Activated CD4-positive, alpha-beta T cell treated with anti-CD3 and anti-CD28 coated beads for 1 hour (primary cell): ENCODE measurements around the gene CSMD2.
"Not testable (repeated sequence)": the region's sequence is repeated elsewhere in the genome, so short reads cannot be mapped to it uniquely, and the experiment has no call there.

Experiments
- DNase-seq: peaks from one replicate; pipeline ENCODE4 v3.0.0-alpha.2; 2020

The CSMD2 gene

DNA sequence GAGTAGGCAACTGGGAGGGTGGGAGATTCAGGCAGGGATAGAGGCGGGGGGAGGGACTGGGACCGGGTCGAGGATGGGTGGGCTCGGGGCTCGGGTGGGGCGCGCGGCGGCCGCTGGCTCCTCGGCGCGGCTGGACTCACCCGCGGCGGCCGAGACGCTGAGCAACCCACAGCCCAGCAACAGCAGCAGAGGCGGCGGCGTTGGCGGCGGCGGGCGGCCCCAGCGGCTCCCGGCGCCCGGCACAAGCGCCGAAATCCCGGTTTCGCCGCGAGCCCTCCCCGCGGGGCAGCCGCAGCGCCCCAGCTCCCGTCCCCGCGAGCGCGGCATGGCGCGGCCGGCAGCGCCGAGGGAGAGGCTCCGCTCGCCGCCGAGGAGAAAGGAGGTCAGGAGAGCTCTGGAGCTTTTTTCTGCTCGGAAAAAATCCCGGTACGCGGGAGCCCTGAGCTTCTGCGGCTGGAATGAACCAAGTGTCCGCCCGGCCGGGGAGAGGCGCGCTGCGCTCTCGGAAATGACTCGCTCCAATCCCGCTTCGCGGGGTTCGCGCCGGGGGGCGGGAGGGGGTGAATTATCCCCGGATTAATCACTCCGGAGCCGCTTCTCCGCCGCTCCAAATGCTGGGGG is at the start of gene CSMD2:
CSMD2 (minus strand) TSS at position 460 of the 621 bp plus-strand sequence; CDS start at position 327, 133 bp downstream.
- DNase-seq, result no peak

DNA sequence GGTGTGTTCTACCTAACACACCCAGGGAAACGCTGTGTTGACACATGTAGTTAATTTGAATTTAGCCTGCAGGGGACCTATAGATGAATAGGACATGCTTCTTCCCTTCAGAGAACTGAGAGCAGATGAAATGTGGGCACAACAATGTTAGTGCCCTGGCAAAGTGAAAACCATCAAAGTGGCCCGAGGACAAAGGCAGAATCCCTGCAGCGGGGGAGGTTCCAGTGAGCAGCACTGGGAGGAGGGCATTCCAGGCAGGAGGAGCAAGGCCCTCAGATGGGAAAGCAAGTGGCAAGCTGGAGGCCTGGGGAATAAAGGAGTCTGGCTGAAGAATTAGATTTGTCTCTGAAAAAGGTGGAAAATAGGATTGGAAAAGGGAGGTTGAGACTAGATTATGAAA is 48.9 kb upstream of the CSMD2 start:
- DNase-seq, result no peak

DNA sequence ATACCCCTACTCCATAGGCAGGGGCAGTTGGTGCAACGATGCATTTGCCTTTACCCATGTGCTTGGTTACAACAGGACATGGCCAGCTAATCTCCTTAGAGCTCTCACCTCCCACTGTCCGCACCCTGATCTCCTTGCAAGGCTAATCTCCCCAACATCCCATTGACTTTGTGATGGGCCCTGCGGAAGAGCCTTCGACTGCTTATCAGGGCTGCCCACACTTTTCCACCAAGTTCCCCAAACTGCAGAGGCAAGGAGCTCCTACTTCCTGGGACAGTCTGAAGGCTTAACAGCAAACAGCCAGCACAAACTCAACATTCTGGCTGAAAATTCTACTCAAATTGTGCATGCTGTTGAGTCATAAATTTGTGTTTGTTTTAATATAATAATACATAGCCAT is 47.6 kb upstream of the CSMD2 start:
- no peak for DNase-seq

DNA sequence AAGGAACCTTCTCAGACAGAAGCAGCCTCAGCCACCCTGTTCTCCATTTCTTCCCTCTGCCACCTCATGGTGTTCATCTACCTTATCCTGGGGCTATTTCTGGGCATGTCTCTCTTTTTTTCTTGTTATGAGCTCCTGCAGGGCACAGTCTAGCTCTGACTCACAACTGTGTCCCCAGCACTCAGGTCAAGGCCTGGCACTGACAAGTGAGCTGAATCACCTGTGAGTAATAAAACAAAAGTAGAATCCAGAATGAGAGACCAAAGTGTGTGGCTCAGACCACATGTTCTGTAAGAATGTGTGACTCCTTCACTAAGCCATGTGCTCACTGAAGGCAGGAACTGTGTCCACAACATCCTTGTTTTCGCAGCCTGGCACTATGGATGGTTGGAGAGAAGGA is 34.9 kb upstream of the CSMD2 start:
- DNase-seq, result no peak

DNA sequence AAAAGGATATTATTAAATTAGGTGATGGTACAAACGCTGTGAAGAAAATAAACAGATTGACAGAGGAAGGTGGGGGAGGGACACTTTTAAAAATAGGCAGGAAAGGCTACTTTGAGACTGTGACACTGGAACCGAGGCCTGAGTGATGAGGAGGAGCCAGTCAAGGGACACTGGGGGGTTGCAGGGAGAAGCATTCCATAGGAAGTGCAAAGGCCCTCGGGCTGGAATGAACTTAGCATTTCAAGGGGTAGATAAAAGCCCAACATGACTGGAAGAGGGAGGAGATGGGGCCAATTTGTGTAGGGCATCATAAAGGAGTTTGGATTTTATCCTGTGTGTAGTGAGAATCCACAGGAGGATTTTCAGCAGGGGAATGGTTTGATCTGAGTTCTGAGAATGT is 27.6 kb upstream of the CSMD2 start:
- DNase-seq, result no peak

DNA sequence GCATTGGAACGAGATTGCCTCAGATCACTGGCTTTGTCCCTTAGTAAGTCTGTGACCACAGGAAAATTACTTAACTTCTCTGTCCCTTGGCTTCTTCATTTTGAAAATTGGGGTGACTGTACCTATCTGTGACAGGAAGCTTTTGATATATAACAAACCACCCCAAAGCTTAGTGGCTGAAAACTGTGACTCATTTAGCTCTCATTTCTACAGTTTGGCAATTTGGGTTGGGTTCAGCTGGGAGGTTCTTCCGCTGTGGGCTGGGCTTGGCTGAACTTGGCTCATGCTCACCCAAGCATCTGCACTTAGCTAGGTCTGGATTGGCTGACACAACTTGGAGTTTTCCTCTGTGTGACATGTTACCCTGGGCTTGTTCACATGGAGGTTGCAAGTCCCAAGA is 25.7 kb upstream of the CSMD2 start:
- no peak for DNase-seq

DNA sequence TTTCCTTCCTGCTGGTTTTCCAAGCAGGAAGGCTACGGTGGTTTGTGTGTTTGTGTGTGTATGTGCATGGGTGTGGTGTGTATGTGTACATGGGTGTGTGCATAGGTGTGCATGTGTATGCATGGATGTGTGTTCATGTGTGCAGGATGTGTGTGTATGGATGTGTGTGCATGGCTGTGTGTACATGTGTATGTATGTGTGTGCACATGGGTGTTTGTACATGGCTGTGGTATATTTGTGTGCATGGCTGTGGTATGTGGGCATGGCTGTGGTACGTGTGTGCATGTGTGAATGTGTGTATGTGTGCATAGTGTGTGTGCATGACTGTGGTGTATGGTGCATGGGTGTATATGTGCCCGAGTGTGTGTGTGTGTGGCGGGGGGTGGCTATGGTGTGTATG is 24.0 kb upstream of the CSMD2 start:
- no peak for DNase-seq

DNA sequence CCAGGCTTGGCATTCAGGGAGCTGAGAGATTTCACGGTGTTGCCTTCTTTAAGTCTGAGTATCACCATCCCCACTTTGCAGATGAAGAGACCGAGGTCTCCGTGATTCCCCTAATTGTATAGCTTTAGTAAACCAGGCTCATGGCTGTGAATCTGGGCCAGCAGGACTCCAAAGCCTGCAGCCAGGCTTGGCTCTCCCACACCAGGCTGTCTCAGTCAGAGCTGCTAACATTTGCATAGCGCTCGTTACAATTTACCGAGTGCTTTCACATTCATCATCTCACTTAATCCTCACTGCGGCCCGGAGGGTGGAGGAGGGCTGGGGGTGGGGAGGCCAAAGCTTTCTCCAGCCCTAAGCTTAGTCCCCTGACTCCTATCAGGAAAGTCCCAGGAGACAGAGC is 23.4 kb upstream of the CSMD2 start:
- DNase-seq, result no peak

DNA sequence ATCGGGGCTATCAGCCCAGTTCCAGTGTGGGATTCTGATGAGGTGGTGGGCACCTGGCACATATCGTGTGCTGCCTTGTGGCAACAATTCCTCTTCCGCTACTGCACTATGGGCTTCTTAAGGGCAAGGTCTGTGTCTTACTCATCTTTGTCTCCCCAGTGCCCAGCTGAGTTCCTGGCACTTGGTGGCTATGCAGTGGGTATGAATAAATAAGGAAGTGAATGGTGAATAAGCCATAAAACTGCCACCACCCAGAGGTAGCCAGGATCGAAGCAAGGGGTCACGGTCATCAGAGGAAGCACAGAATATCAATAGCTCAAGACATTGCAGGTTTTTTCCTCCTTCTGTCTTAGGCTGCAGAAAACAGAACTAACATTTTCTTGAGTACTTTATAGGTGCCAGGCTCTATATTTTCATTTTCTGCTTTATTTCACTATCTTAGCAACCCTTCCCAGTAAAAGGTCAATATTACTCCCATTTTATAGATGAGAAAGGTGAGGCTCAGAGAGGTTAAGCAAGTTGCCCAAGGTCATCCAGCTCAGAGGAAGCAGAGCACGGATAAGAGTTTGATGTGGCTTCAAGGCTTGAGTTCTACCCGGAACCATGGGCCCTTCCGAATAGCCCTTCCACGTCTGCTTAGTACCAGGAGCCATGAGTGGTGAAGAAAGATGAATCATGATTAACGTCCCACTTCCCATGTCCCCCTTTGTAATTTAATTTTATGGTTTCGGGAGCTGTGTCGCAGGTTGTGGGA is 21.9 kb upstream of the CSMD2 start:
- DNase-seq, result no peak

DNA sequence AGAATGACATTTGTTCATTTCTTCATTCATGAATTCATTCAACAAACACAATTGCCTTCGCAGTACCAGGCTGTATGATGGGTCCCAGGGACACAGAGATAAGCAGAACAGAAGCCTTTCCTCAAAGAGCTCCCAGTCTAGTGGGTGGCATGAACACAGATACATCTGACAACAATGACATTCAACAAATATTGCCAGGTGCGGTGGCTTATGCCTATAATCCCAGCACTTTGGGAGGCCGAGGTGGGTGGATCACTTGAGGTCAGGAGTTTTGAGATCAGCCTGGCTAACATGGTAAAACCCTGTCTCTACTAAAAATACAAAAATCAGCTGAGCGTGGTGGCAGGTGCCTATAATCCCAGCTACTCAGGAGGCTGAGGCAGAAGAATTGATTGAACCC is 18.4 kb upstream of the CSMD2 start:
- DNase-seq, result not testable (repeated sequence)

DNA sequence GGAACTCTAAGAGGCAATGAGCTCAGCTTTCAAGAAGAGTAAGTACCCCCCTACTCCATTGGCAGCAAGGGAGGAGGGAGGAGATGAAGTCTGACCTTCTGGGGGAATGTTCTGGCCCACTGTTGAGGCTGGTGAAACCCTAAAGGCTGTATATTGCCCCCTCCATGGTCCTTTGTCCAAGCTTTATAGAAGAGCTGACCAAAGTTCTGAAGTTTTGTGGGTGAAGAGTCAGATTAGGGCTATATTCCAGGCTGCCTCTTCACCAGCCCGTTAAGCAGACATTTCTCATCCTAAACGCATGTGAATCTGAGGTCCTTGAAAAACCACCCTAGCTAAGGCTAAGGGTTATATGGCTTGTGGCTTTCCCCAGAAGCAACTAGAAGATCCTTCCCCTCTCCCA is 13.0 kb upstream of the CSMD2 start:
- no peak for DNase-seq

DNA sequence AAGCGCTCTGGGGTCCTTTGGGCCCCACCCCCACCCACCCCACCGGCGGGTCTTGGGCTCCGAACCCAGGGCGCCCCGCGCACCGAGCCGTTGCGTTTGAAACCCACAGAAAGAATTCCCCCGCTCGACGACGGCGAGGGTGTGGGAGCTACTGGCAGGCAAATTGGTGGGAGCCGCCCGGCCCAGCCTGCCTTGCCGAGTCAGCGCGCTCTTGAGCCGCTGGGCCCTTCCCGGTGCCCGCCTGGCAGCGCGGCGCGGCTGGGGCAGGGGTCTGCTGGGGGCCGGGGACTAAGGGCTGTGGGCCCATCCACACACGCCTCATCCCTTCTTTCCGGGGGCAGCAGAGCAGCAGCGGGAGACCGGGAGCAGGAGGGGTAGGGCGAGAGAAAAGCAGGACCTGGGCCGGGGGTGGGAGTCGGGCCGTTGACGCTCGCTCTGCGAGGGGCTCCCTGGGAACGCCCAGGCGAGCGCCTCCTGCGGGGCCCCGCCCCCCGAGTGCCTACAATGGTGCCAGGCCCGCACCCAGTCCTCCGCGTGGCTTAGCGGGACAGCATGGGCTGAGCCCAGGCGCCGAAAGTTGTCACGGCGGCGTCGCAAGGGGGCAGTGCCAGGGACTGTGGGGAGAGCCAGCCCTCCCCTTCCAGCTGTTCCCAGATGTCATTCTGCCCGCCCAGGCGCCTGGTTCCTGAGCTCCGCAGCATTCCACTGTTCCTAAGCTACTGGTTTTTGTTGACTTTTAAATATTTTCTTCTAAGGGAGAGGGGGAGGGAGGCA is 12.0 kb upstream of the CSMD2 start, which contains the start of gene C1orf94:
C1orf94 (plus strand) TSS at position 78 of the 774 bp plus-strand sequence. CDS start 883 bp downstream, outside the sequence.
- DNase-seq, result no peak

DNA sequence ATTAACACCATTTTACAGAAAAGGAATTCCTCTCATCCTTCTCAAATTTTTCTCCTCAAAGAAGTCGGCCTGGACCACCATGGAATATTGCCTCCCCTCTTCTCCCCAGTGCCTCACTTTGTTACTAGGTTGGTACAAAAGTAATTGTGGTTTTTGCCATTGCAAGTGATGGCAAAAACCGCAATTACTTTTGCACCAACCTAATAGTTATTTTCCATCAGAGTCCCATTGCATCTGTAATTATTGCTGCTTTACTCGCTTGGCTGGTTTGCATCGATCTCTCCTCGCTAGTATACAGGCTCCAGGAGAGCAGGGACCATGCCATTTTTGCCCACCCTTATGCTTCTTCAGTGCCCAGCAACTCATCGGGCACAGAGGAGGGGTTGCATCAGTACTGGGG is 10.7 kb upstream of the CSMD2 start:
- no peak for DNase-seq

DNA sequence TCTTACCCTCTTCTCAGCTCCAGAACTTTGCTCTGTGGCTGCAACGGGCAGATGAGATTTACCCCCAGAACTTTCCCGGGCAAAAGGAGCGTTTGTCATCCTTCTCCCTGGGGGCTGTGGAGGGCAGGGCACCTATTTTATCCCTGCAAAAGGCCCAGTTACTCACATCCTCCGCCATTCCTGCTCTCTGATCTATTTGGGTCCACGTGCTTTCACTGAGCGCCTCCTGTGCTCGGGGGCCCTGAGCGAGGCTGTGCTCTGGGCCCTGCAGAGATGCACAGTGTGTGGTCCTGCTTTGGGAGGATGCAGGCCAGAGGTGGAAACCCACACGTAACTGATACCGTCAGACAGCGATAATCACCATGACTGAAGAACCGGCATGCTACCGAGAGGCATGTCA is 2.4 kb upstream of the CSMD2 start:
- no peak for DNase-seq

DNA sequence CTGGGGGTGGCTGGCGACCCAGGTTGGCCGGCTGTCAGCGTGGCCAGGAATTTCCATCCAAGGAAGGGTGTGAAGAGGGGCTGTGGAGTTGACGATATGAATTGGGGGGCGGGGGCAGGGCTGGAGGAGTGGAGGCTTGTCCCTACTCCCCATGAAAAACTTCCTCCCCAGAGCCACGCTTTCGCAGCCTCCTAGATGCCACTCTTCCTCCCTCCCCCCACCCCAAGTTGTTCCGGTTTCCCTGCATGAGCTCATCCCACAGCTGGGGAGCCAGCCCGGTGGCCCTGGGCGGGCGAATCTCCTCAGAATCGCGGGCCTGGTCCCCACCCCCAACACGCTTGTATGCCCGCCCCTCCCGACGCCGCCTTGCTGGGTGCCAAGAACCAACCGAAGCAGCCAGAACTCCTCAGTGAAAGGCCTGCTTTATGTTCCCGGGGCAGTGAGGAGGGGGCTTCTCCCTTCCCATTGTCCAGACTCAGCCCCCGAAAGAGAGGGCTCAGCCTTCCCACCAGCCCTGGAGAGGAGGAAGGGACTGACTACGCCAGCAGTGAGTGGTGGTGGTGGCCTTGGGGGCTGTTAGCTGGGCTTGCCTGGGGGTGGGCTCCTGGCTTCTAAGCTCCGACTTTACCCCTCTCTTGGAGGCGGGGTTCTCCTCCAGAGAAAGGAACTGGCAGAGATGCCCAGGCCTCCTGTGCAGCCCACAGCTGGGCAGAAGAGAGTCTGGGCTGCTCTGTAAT is 1.8 kb upstream of the CSMD2 start:
- DNase-seq, result no peak

DNA sequence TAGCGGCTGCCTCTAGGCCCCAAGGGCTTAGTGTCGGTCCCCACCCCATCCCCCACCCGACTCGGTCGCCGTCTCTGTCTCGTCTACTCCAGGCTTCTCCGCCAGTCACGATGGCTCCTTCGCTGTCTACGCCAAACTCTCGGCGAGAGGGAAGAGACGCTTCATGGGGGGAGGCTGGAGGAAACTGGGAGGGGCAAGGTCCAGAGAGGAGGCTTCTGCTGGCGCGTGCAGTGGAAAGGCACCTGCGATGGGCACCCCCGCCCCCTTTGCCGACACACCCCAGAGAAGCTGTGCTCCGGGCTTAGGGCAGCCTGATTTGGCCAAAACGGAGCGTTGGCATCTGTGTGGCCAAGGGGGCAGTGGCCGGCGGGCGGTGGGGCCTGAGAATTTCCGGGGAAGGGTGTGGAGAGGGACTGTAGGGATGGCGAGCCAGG is 1.2 kb upstream of the CSMD2 start:
- DNase-seq, result no peak

DNA sequence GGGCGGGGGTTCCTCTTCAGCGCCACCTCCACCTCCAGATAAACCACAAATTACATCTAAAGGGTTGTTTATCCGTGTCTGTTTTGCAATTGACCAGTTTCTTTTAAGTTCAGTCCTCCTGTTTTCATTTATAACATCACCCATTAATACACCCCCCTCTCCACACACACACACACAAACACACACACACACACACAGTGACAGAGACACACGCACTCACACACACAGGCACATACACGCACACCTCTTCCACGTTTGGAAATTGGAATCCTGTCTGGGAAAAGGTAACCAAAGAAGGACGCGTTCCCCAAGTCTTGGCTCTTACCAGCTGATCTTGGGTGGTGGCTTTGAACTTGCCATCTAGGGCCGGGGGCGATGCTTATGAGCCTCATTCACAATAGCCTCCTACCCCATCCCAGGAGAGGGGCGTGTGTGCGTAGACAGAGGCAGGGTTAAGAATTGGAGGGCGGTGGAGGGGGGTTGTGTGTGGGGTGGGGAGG is 442 bp upstream of the CSMD2 start:
- no peak for DNase-seq

DNA sequence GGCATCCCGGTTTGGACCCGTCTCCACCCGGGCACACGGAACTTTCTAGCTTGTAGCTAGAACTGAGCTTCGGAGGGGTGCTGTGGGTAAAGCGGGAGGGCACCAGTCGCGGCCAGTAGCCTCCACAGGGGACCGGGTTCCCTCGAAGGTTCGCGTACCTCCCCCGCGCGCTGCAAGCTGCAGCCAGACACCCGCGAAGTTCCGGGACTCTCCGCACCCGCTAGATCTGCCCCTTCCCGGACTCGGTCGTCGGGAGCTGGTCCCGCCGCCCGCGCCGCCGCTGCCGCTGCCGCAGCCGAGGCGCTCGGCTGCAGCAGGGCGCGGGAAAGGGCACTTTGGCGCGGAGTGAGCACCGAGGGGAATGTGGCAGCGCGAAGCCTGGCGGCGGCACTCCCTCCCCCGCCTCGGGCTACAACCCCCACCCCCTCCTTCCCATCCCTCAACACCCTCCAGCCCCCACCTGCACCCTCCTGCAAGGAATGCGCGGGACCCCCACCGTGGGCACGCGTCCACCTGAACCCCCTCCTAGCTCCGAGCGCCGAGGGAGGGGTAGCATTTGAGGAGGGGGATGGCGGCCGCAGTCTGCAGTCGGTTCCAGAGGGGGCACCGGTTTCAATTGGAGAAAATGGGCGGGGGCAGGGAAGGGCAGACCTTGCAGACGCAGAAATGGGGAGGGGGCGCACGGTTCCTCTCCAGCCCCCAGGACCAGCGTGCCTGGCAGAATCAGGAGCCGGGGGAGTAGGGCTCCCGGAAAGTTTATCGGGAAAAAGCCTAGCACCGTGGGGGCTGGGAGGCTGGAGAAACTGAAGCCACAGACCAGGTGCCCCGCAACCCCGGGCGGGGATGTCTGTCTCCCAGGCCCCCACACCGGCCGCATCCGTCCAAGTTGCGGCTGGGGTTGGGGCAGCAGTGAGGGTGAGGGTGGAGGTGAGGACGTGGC is 968 bp downstream of the CSMD2 start:
- DNase-seq, result no peak

DNA sequence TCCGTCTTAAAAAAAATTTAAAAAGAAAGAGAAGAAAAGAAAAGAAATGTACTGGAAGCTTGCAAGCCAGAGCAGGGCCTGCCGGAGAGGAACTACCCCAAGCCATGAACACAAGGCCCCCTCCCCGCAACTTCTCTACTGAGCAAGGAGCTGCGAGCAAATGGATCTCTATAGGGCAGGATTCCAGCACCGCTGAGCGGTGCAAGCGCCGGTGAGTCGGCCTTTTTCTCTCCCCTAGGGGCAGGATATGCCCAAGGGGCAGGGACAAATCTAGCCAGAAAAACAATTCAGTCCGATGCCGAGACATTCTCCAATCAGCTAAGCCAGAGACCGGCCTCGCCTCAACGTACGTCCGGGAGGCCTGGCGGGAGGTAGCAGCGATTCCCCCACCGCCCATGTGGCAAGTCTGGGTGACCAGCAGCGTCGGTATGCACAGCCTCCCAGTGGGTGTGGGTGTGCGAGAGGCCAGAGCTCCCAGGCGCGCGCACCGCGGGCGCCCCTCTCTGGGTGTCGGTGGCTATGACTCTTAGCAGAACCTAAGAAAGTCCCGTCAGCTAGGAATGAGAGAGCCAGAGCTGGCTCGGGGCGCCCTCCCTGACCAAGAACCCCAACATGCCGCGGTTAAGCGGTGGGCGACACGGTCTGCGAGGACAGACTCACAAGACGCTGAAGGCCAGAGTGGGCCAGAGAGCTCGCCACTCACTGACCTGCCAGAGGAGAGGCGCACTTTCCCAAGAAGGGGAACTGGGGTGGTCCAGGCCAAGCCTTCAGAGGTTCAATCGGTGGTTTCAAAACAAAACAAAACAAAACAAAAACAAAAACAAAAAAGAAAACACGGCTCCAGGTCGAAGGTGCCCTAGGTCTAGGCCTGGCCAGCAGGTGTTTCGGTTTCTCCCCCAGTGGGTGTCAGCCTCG is 1.9 kb downstream of the CSMD2 start:
- DNase-seq, result no peak

DNA sequence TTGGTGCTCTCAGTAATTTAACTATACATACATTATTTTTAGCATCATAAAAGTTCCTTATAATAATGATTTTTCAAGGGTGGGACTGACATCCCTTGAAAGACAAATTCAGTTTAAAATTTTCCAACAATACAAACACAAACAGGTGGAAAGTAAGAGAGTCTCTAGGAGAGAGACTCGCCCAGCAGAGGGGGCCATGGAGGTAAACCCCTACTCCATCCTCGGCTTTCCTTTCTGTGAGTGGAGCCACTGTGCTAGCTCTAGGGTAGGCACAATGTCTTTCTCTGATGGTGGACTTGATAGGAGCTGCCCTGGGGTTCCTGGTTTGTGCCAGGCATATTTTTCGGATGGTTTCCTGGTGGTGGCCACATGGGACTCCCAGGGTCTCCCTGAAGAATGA is 8.3 kb downstream of the CSMD2 start:
- DNase-seq, result no peak

DNA sequence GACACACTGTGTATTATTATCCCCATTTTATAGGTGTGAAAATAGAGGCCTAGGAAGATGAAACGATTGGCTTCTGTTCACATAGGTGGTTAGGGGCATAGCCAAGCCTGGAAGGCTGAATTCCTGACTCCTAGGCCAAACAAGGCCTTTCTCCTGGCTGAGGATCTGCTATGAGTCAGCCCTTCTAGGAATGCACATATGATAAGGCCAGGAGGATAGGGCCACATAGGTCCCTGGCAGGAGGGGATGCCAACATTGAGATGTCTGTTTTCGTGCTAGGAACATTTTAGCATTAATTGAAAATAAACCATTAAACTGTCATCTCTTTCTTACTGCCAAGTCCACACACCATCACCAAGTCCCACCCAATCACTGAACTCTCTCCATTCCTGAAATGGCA is 9.2 kb downstream of the CSMD2 start:
- DNase-seq, result no peak
